ENCODE results near the gene ELAVL2. TPM values are rescaled to one million over a fixed set of nuclear protein-coding genes. Genes with fewer than 3 reads are reported as not detected.

Gene ELAVL2
- total and polyA plus RNA-seq, 2 donors (not counting 3 experiments of a cell fraction or from before 2014, with no cell fraction given): 0.06 to 0.20 TPM

- H2AFZ ChIP-seq (ENCODE audit: low read depth, low read length): no peak overlapping the region
- H3K9me1 ChIP-seq (replicated peaks; ENCODE audit: control insufficient read depth, extremely low read depth, insufficient read depth, low read length): no peaks in the 10 kb centered on the region
- no TSS peak for BruUV-seq (replicated peaks)
- no peak overlapping the region for H3K9ac ChIP-seq (replicated peaks; ENCODE audit: extremely low read depth, insufficient read depth, low read length)
- dilution Hi-C loops (cut with MboI; ENCODE audit: extremely low pct_ligation_motif_present, low sequenced_read_pairs): no loop called here
- TF ChIP-seq CTCF (IDR thresholded peaks at IDR 0.05; ENCODE audit: extremely low read depth in 1 of 2, insufficient read depth in 1 of 2, low read depth in 1 of 2, low read length in 2 of 2) (no peak), FOS (IDR thresholded peaks at IDR 0.05; ENCODE audit: borderline replicate concordance, insufficient read depth, low read length) (no peak), MAX (IDR thresholded peaks at IDR 0.05; ENCODE audit: insufficient read depth, insufficient read length) (no peak), GATA2 (IDR thresholded peaks at IDR 0.05; ENCODE audit: insufficient read depth, insufficient read length, low read depth, low read length) (no peak), EZH2 (IDR thresholded peaks at IDR 0.05; ENCODE audit: borderline replicate concordance, low read depth, low read length, severe bottlenecking) (no peak), POLR2A (IDR thresholded peaks at IDR 0.05; ENCODE audit: low read depth, low read length) (no peak), POLR2AphosphoS5 (IDR thresholded peaks at IDR 0.05; ENCODE audit: insufficient read depth, low read depth, low read length) (no peak), JUN (IDR thresholded peaks at IDR 0.05; ENCODE audit: borderline replicate concordance, insufficient read depth, insufficient read length, low read depth) (no peak), MYC (IDR thresholded peaks at IDR 0.05; ENCODE audit: low read depth, low read length) (no peak)
- H3K27me3 ChIP-seq (ENCODE audit: control insufficient read depth in 2 of 2, insufficient read depth in 2 of 2, low read length in 2 of 2): no peaks in the 10 kb centered on the region
- DNase-seq (ENCODE audit: low read depth, low spot score) (no peak), FAIRE-seq (no peak)
- H4K20me1 ChIP-seq (replicated peaks; ENCODE audit: control insufficient read depth, extremely low read depth, insufficient read depth, low read length): no peaks in the 10 kb centered on the region
- H3K9me3 ChIP-seq (replicated peaks; ENCODE audit: control insufficient read depth, insufficient read depth, low read length): no peaks in the 10 kb centered on the region
- intact Hi-C loops (cut with micrococcal nuclease): no loop called here
- no peak overlapping the region for H3K27ac ChIP-seq (ENCODE audit: insufficient read depth, low read depth, low read length)
- no peaks in the 10 kb centered on the region for H3K4me1 ChIP-seq (ENCODE audit: control insufficient read depth, extremely low read depth, insufficient read depth, low read length)
- no peak overlapping the region for H3K4me2 ChIP-seq (ENCODE audit: insufficient read depth, low read length)
- H3K4me3 ChIP-seq (replicated peaks in 1 of 3; ENCODE audit: insufficient read depth in 1 of 3, low read depth in 1 of 3, low read length in 3 of 3): no peak overlapping the region
- CTCF ChIA-PET: no interaction called here
- POLR2A ChIA-PET: no interaction called here
- H3K79me2 ChIP-seq (ENCODE audit: control insufficient read depth, insufficient read depth, low read length): no peaks in the 10 kb centered on the region
- H3K36me3 ChIP-seq (ENCODE audit: control insufficient read depth in 2 of 2, extremely low read depth in 1 of 2, insufficient read depth in 2 of 2, low read length in 2 of 2): no peaks in the 10 kb centered on the region
Observed at GRCh38 chr9:23663125-23663524, 162.9 kb downstream of the ELAVL2 start.

All from endothelial cell of umbilical vein (primary cell).